AG10803 (cell line): Measurements from ENCODE around the gene CDT1.

Source experiments
- DNase-seq: peaks from one replicate; pipeline ENCODE4 v3.0.0; 2010; ENCODE audit warnings: low read depth
- H3K4me3 ChIP-seq: 2 replicates; pipeline ENCODE4 v1.5.1; 2011; ENCODE audit warnings: mild to moderate bottlenecking, low read length, control low read depth
- TF ChIP-seq, protein P1 (sequence below): conservative IDR thresholded peaks from 2 replicates; pipeline ENCODE4 v1.5.1; 2011; ENCODE audit warnings: mild to moderate bottlenecking, low read length, control low read depth, inconsistent platforms

The CDT1 gene

DNA sequence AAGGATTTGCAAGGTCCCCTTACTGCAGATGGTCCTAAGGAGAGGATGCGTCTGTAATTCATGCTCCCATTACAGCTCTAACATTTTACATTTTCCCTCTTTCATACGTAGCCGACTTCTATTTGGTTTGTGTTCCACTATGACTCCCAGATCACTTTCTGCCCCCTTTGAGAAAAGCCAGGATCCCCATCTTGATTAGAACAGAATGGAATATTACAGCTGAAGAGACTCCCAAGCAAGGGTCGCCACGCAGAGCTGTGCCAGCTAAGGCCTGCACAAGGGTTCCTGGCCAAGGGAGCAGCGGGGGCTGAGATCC is 3.4 kb upstream of the CDT1 start:
- no peak overlapping the region for H3K4me3 ChIP-seq
- TF ChIP-seq, protein P1, sequence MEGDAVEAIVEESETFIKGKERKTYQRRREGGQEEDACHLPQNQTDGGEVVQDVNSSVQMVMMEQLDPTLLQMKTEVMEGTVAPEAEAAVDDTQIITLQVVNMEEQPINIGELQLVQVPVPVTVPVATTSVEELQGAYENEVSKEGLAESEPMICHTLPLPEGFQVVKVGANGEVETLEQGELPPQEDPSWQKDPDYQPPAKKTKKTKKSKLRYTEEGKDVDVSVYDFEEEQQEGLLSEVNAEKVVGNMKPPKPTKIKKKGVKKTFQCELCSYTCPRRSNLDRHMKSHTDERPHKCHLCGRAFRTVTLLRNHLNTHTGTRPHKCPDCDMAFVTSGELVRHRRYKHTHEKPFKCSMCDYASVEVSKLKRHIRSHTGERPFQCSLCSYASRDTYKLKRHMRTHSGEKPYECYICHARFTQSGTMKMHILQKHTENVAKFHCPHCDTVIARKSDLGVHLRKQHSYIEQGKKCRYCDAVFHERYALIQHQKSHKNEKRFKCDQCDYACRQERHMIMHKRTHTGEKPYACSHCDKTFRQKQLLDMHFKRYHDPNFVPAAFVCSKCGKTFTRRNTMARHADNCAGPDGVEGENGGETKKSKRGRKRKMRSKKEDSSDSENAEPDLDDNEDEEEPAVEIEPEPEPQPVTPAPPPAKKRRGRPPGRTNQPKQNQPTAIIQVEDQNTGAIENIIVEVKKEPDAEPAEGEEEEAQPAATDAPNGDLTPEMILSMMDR = no peak

DNA sequence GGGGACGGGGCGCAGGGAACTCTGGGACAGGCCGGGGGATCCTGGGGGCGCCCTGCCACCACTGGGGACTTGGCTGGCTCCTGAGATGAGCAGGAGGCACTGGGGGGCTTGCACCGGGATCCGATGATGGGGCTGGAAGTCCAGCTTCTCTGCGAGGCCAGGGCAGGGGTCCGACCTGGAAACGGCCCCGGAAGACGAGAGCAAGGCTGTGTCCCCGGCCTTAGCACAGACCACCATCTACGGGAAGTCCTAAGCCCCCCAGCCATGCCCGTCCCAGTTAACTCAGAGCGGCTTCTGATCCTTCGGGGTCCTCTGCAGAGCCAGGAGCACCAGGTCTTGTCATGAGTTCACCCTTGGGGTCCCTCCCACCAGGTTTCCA is 573 bp downstream of the CDT1 start:
- no peak for DNase-seq

More for the DNA sequence above, 3.4 kb upstream of the CDT1 start:
- no peak for DNase-seq

DNA sequence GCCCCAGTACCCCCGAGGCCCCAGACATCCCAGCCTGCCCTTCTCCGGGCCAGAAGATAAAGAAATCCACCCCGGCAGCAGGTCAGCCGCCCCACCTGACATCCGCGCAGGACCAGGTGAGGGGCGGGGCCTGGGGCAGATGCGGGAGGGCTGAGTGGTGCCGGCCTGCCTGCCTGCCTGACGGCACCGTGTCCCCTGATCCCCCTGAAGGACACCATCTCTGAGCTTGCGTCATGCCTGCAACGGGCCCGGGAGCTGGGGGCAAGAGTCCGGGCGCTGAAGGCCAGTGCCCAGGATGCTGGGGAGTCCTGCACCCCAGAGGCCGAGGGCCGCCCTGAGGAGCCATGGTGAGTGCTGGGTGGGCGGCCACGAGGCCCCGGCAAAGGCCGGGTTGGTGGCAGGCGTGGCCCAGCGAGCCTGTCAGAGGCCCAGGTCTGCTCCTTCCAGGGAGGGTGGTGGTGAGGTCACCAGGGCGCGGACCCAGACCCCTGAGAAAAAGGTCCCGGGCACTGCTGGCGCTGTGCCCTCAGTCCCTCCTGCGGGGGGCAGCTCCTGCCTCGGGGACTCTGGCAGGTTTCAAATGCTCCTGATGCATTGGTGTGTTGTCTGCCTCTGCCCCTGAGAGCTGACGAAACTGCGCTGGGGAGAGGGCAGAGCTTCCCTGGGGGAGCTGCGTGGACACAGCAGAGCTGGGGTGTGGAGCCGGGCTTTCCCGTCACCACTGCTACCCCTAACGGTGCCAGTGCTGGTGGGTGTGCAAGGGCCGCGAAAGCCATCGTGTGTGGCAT is 1.2 kb downstream of the CDT1 start:
- DNase-seq = no peak
- H3K4me3 ChIP-seq = peak overlapping the region; percentile 49
- TF ChIP-seq, protein P1 = no peak

More for the DNA sequence above, 573 bp downstream of the CDT1 start:
- TF ChIP-seq, protein P1 = no peak
- peak overlapping the region; percentile 49 for H3K4me3 ChIP-seq

DNA sequence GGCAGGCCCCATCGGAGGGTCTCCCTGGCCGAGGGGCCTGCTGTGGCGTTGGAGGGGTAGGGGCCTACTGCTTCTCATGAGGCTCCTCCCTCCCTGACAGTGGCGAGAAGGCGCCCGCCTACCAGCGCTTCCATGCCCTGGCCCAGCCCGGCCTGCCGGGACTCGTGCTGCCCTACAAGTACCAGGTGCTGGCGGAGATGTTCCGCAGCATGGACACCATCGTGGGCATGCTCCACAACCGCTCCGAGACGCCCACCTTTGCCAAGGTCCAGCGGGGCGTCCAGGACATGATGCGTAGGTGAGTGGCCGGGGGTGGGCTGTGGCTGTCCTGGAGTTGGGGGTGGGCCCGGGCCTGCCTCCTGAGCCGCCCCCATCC is 1.7 kb downstream of the CDT1 start:
- no peak overlapping the region for H3K4me3 ChIP-seq
- TF ChIP-seq, protein P1 = no peak
- DNase-seq = no peak

DNA sequence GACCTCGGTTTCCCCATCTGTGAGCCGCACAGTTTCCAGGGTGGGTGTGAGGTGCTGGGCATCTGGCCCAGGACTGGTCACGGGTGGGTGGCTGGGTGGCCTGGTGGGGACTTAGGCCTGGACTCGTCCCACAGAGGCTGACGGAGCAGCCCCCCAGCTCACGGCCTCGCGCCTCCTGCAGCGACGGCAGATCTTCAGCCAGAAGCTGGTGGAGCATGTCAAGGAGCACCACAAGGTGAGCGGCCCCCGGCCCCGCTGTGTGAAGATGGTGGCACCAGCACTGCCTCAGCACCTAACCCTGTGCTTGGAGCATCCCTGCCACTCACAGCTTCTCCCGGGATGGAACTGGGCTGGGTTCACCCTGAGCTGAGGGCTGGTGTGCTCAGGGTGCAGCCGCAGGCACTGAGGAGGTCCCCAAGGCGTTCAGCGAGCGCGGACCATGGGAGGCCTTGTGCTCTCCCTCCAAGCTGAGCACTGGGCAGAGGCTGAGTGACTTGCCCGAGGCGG is 2.4 kb downstream of the CDT1 start:
- TF ChIP-seq, protein P1 = no peak
- no peak for DNase-seq
- no peak overlapping the region for H3K4me3 ChIP-seq

DNA sequence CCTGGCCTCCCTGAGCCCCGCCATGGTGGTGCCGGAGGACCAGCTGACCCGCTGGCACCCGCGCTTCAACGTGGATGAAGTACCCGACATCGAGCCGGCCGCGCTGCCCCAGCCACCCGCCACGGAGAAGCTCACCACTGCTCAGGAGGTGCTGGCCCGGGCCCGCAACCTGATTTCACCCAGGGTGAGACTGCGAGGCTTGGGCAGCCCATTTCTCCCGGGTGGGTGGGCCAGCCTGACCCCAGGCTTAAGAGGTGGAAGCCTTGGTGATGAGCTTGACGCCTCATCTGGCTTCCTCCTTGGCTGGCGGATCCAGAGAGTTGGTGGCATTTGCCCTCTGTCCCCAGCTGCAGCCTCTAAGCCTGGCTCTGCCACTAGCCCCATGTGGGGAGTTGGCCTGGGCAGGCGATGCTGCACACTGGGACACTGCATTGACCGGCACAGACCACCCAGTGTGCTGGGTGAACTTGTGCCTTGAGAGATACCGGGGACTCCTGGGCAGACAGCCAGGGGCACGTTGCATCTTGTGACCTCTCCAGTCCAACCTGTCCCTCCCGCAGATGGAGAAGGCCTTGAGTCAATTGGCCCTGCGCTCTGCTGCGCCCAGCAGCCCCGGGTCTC is 3.0 kb downstream of the CDT1 start:
- no peak for DNase-seq
- no peak overlapping the region for H3K4me3 ChIP-seq
- TF ChIP-seq, protein P1 = no peak

DNA sequence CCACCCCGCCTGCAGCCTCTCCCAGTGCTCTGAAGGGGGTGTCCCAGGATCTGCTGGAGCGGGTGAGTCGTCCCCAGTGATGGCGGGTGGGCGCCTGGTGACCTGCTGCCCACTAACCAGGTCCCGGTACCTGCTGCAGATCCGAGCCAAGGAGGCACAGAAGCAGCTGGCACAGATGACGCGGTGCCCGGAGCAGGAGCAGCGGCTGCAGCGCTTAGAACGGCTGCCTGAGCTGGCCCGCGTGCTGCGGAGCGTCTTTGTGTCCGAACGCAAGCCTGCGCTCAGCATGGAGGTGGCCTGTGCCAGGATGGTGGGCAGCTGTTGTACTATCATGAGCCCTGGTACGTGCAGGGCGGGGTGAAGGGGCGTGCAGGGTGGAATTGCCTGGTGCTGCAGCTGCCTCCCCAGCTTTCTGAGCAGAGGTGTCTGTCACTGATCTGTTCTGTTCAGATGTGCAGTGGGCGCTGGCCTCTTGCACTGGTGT is 3.6 kb downstream of the CDT1 start:
- no peak for DNase-seq
- TF ChIP-seq, protein P1 = no peak
- no peak overlapping the region for H3K4me3 ChIP-seq
